Right cardiac atrium (tissue), 5 donors: ENCODE data around the gene STAC3. TPM values are rescaled to one million over a fixed set of nuclear protein-coding genes. Genes with fewer than 3 reads are reported as not detected.
A peak's percentile ranks its signal among the peaks of the same experiment; 100 is the strongest.

Experiments used
- ATAC-seq, 2 donors: fragments of 200-7000 bp; cut with Tn5 transposase; one replicate each; pipeline versions ENCODE4 v1.8.0 to v1.9.1; 2020; ENCODE audit warnings: moderate library complexity in 2 of 2, mild to moderate bottlenecking in 1 of 2
- DNase-seq, 3 donors: peaks; one replicate each; pipeline ENCODE4 v3.0.0-alpha.2; 2020
- H3K27ac ChIP-seq: one replicate; pipeline ENCODE4 v1.5.1; 2013; ENCODE audit warnings: mild to moderate bottlenecking, low read length, control low read depth, moderate library complexity
- H3K27me3 ChIP-seq: one replicate; pipeline ENCODE4 v1.6.1; 2013; ENCODE audit not compliant: control insufficient read depth, insufficient read depth
- H3K4me1 ChIP-seq: one replicate; pipeline ENCODE4 v1.6.1; 2013; ENCODE audit warnings: low read length; ENCODE audit not compliant: control insufficient read depth, insufficient read depth
- H3K4me3 ChIP-seq: one replicate; pipeline ENCODE4 v1.5.1; 2013; ENCODE audit warnings: low read length, control low read depth
- H3K9me3 ChIP-seq: one replicate; pipeline ENCODE4 v1.6.1; 2013; ENCODE audit warnings: low read length; ENCODE audit not compliant: control insufficient read depth
- WGBS: extraction: QIAGEN DNeasy Blood & Tissue Kit; methylation state at CpG from one replicate; pipeline ENCODE4 v1.1.7; 2013; 5-methylcytosine and 5-hydroxymethylcytosine counted together
- intact Hi-C, 4 donors: fragments of 100-400 bp; cut with DNase I; formaldehyde crosslinking; loops; one replicate each; pipeline versions ENCODE4 v1.11.0 to v1.14.0; 2022 to 2023
- microRNA-seq, 2 donors: library from miRNA; unstranded; fragments of <30 nt; microRNA quantifications; one replicate each; pipeline ENCODE4 v1.2.0, GENCODE V29; 2020 to 2021
- polyA plus RNA-seq: library from polyadenylated mRNA; stranded (reverse); fragments of 200-250 nt; gene quantifications from one replicate; pipeline ENCODE4 v1.2.3, GENCODE V29; 2013
- total RNA-seq, 4 donors: library from RNA; stranded (reverse); fragmentation: NEBNext Ultra II Directional; extraction: Animal tissue kit (Norgen Biotek cat#: 25700); gene quantifications; one replicate each; pipeline ENCODE4 v1.2.1, GENCODE V29; 2021
- donor health status: healthy with polysubstance abuse.
- donor health status: DM: no; HTN: yes; CAD: no.
- donor health status: DM: no; HTN: no; CAD: no.
- donor health status: DM: no; HTN: yes; CAD: no; lungs with severe emphysema.
- donor health status: DM: yes; HTN: yes; CAD: no.

Gene STAC3
- total and polyA plus RNA-seq, 5 donors: 0.91 to 2.3 (median 1.3) TPM

GRCh38 chr12:57194253-57194652 lies 56.7 kb downstream of the STAC3 start:
- DNase-seq: peak in 1 of 3 donors; percentile 48
- intact Hi-C loops: no loop called here
- ATAC-seq: no peak
- Histone ChIP-seq H3K27me3 (no peaks in the 10 kb centered on the region), H3K27ac (no peak overlapping the region), H3K4me1 (no peaks in the 10 kb centered on the region), H3K4me3 (no peak overlapping the region), H3K9me3 (no peaks in the 10 kb centered on the region)
- WGBS: 90% methylated on average over 18 of the region's 18 CpGs

- WGBS: 91% methylated on average over 19 of the region's 19 CpGs
- no peak overlapping the region for H3K4me3 ChIP-seq
- no peaks in the 10 kb centered on the region for H3K9me3 ChIP-seq
- DNase-seq (peak in 1 of 3 donors; percentile 38), ATAC-seq (no peak)
- intact Hi-C loops: no loop called here
- no peak overlapping the region for H3K27ac ChIP-seq
- H3K4me1 ChIP-seq: no peaks in the 10 kb centered on the region
- no peaks in the 10 kb centered on the region for H3K27me3 ChIP-seq
Measured at GRCh38 chr12:57193706-57194245, 57.2 kb downstream of the STAC3 start.

Small RNA genes within 50 kb of the gene (microRNA-seq; reads per million reads assigned to microRNA genes)
- 1.1 to 1.7 reads per million in 2 donors for gene MIR1228

Other genes starting within 250 kb of the STAC3 start
- 1 to 10 TPM; 3.7 to 4.5 (median 4.1) TPM for gene ZBTB39, start 244.6 kb downstream of the STAC3 start, total RNA-seq
- 1.9 TPM for gene ZBTB39, start 244.6 kb downstream of the STAC3 start, polyA plus RNA-seq
- gene TAC3, start 234.7 kb downstream of the STAC3 start, total RNA-seq: not detected
- gene TAC3, start 234.7 kb downstream of the STAC3 start, polyA plus RNA-seq: not detected
- under 1 TPM in 3 of 4 donors, not detected in 1; 0.28 to 0.43 (median 0.35) TPM for gene MYO1A, start 201.1 kb downstream of the STAC3 start, total RNA-seq
- 0.02 TPM for gene MYO1A, start 201.1 kb downstream of the STAC3 start, polyA plus RNA-seq
- gene NEMP1, start 172.4 kb downstream of the STAC3 start, total RNA-seq: 1 to 10 TPM; 4.4 to 6.1 (median 5.1) TPM
- 1.6 TPM for gene NEMP1, start 172.4 kb downstream of the STAC3 start, polyA plus RNA-seq
- 10 to 100 TPM; 12.8 to 22.7 (median 14.7) TPM for gene NAB2, start 162.1 kb downstream of the STAC3 start, total RNA-seq
- gene NAB2, start 162.1 kb downstream of the STAC3 start, polyA plus RNA-seq: 13.8 TPM
- gene STAT6, start 139.8 kb downstream of the STAC3 start, total RNA-seq: 10 to 100 TPM; 77.8 to 89.6 (median 83.6) TPM
- gene STAT6, start 139.8 kb downstream of the STAC3 start, polyA plus RNA-seq: 57.6 TPM
- 100 to 1,000 TPM in 3 of 4 donors, 10 to 100 TPM in 1; 79.7 to 181 (median 154) TPM for gene LRP1, start 122.7 kb downstream of the STAC3 start, total RNA-seq
- 55.0 TPM for gene LRP1, start 122.7 kb downstream of the STAC3 start, polyA plus RNA-seq
- gene LRP1-AS, start 103.6 kb downstream of the STAC3 start, total RNA-seq: not detected
- gene LRP1-AS, start 103.6 kb downstream of the STAC3 start, polyA plus RNA-seq: not detected
- under 1 TPM in 3 of 4 donors, not detected in 1; 0.11 to 0.39 (median 0.29) TPM for gene NXPH4, start 34.4 kb downstream of the STAC3 start, total RNA-seq
- gene NXPH4, start 34.4 kb downstream of the STAC3 start, polyA plus RNA-seq: 1.2 TPM
- 10 to 100 TPM; 27.4 to 33.2 (median 29.9) TPM for gene SHMT2, start 21.5 kb downstream of the STAC3 start, total RNA-seq
- 17.9 TPM for gene SHMT2, start 21.5 kb downstream of the STAC3 start, polyA plus RNA-seq
- gene R3HDM2, start 179.9 kb upstream of the STAC3 start, total RNA-seq: 10 to 100 TPM; 68.3 to 85.2 (median 76.5) TPM
- gene R3HDM2, start 179.9 kb upstream of the STAC3 start, polyA plus RNA-seq: 23.1 TPM
- not detected for gene INHBC, start 183.6 kb upstream of the STAC3 start, total RNA-seq
- not detected for gene INHBC, start 183.6 kb upstream of the STAC3 start, polyA plus RNA-seq
- gene INHBE, start 204.1 kb upstream of the STAC3 start, total RNA-seq: not detected
- not detected for gene INHBE, start 204.1 kb upstream of the STAC3 start, polyA plus RNA-seq
- 1 to 10 TPM; 1.6 to 3.1 (median 2.5) TPM for gene GLI1, start 208.6 kb upstream of the STAC3 start, total RNA-seq
- gene GLI1, start 208.6 kb upstream of the STAC3 start, polyA plus RNA-seq: 0.59 TPM
- gene ARHGAP9, start 228.7 kb upstream of the STAC3 start, total RNA-seq: 10 to 100 TPM in 1 of 4 donors, 1 to 10 TPM in 3; 4.8 to 10.2 (median 7.5) TPM
- 3.0 TPM for gene ARHGAP9, start 228.7 kb upstream of the STAC3 start, polyA plus RNA-seq
- gene MARS1, start 236.9 kb upstream of the STAC3 start, total RNA-seq: 10 to 100 TPM; 68.6 to 89.8 (median 72.8) TPM
- gene MARS1, start 236.9 kb upstream of the STAC3 start, polyA plus RNA-seq: 54.9 TPM